Muscle layer of duodenum (tissue), 2 donors: Measurements from ENCODE around the gene TIAM2.

ENCODE experiments used
- H3K27ac ChIP-seq: one replicate; pipeline ENCODE4 v1.7.0; 2013; ENCODE audit warnings: mild to moderate bottlenecking, low read length
- H3K27me3 ChIP-seq: one replicate; pipeline ENCODE4 v1.7.0; 2013; ENCODE audit warnings: low read depth, mild to moderate bottlenecking, control low read depth, low read length
- H3K36me3 ChIP-seq, 2 donors: one replicate each; pipeline ENCODE4 v1.7.0; 2013; ENCODE audit warnings: low read length in 2 of 2, control low read depth in 1 of 2, mild to moderate bottlenecking in 1 of 2; ENCODE audit not compliant: insufficient read depth in 2 of 2, control insufficient read depth in 1 of 2
- H3K4me1 ChIP-seq, 2 donors: one replicate each; pipeline ENCODE4 v1.7.0; 2013; ENCODE audit warnings: low read length in 2 of 2, mild to moderate bottlenecking in 2 of 2, control low read depth in 1 of 2, moderate library complexity in 1 of 2; ENCODE audit not compliant: insufficient read depth in 2 of 2, control insufficient read depth in 1 of 2
- H3K4me3 ChIP-seq, 2 donors: one replicate each; pipeline ENCODE4 v1.7.0; 2013; ENCODE audit warnings: low read length in 2 of 2, low read depth in 1 of 2, mild to moderate bottlenecking in 1 of 2
- H3K9me3 ChIP-seq, 2 donors: one replicate each; pipeline ENCODE4 v1.7.0; 2013; ENCODE audit warnings: low read length in 2 of 2, control low read depth in 1 of 2, mild to moderate bottlenecking in 1 of 2; ENCODE audit not compliant: control insufficient read depth in 1 of 2
- donor health status: healthy.

Gene TIAM2

DNA sequence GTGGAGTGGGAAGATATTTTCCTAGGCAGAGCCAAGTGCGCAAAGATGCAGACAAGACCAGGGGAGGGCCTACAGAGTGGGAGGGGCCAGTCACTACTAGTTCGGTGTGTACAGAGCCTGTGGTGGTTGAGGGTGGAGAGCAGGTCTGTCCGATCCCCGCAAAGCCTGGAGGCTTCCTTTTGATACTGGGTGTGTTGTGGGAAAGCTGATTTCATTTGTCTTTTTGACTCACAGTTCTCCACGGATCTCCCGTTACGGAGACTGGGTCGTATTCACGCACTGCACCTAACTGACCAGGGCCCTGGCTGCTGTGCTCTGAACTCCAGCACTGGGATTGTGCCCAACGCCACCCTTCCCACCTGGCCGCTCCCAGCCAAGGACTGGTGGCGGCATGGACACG, 1.4 kb upstream of the TIAM2 start:
- Histone ChIP-seq H3K4me1 (peaks cover 0 to 8% of the 10 kb centered on the region in 2 donors), H3K4me3 (no peak overlapping the region), H3K36me3 (no peaks in the 10 kb centered on the region), H3K9me3 (no peaks in the 10 kb centered on the region), H3K27ac (no peak overlapping the region), H3K27me3 (no peaks in the 10 kb centered on the region)

DNA sequence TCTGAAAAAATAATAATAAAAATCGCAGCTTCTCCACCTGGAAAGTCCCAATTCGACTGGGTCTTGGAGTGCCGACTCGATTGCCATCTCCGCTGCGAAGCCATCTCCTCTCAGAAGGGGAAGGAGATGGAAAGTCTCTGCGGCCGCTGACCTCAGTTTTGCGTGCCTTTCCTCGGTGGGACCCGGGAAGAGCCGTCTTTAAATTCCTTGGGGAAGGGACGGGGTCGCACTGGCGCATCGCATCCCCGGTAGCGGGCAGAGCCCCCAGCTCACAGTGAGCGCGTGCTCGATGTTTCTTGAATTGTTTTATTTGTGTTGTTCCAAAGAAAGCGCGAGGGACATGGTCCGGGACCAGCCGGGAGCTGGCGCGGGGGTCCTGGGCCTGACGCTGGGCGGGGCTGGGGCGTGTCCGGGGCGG, 270 bp upstream of the TIAM2 start:
- Histone ChIP-seq H3K9me3 (no peaks in the 10 kb centered on the region), H3K4me1 (peaks cover 0 to 8% of the 10 kb centered on the region in 2 donors), H3K36me3 (no peaks in the 10 kb centered on the region), H3K4me3 (no peak overlapping the region), H3K27ac (no peak overlapping the region), H3K27me3 (no peaks in the 10 kb centered on the region)

DNA sequence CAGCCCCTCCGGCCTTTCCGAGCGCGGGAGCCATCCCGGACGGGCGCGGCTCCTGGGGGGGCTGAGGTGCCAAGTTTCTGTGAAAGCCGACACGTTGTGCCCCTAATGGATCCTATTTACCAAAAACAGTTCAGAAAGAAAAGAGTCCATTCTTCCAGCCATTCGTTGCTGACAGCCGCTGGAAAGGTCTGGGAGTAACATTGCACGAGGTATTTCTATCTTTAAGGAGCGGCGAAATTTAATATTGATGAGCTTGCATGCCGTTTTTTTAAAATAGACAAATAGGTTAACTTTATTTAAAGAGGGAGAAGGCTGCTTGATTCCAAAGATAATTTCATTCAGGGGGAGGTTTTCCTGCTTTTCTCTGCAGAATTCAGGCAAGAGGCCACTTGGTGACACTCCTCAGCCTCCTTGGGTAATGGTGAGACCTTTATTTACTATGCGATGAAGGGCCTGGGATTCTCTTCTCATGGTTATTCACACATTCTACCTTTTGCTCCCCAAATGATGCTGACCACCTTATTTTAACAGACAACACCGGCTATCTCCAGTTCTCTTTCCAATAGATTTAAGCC, 988 bp downstream of the TIAM2 start:
- H3K4me1 ChIP-seq: peaks cover under 1 to 8% of the 10 kb centered on the region in 2 donors
- H3K36me3 ChIP-seq: no peaks in the 10 kb centered on the region
- peak overlapping the region; percentile 18 to 75 for H3K4me3 ChIP-seq
- no peaks in the 10 kb centered on the region for H3K9me3 ChIP-seq
- H3K27ac ChIP-seq: no peak overlapping the region
- no peaks in the 10 kb centered on the region for H3K27me3 ChIP-seq

DNA sequence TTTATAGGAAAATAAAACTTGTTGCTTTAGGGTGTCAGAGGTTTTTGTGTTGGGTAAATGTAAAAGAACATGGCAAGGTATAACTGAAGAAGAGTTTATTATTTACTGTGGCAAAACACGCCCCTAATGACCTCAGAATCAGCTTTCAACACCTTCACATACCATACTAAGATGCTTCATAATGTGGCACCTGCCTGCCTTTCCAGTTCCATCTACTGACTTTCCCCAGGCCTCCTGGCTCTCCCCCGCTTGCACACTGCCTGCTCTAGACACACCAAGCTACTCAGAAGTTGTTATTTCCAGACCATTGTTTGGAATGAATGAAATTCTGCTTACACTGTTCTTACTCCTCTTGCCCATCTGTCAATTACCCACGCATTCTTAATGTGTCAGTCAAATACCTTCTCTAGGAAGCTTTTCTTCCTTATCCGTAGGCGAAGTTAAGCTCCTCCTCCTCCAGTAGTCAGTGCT, 1.8 kb downstream of the TIAM2 start:
- no peaks in the 10 kb centered on the region for H3K9me3 ChIP-seq
- no peaks in the 10 kb centered on the region for H3K27me3 ChIP-seq
- H3K27ac ChIP-seq: no peak overlapping the region
- H3K4me1 ChIP-seq: peaks cover 3 to 8% of the 10 kb centered on the region in 2 donors
- H3K36me3 ChIP-seq: no peaks in the 10 kb centered on the region
- no peak overlapping the region for H3K4me3 ChIP-seq

DNA sequence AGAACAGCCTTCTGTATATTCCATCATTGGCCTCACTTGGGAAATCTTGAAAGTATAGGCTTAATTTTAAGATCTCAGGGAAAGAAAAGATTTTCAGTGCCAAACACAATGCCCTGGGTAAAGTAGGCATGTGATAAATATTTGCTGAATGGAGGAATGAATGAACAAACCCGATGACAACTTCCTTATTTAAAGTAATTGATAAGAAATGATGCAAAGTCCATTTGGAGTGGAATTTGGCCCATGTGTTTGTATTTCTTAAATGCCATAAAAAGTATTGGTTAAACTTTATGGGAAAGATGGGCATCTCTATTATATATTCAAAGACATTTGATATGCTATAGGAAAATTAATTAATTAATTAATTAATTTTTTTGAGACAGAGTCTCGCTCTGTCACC, 3.7 kb downstream of the TIAM2 start:
- Histone ChIP-seq H3K27me3 (no peaks in the 10 kb centered on the region), H3K36me3 (no peaks in the 10 kb centered on the region)

DNA sequence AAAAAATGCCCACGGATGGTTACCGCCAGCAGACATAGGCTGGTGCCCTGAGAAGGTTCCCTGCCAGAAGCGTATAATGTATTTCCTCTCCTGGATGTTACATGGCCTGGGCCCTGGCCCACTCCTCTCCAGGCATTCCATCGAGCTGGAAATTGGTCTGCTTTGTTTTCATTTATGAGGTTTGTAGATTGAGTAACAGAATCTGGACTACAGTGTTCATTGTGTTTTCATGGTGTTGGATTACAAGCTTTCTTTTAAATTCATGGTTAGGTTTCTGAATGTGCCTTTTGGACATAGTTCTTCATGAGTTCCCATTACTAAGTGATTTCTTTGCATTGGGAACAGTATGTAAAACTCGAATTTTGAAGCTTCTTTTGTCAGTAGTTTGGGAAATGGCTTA, 6.4 kb downstream of the TIAM2 start:
- no peaks in the 10 kb centered on the region for H3K27me3 ChIP-seq
- H3K4me3 ChIP-seq: no peak overlapping the region
- H3K4me1 ChIP-seq: peaks cover 0 to 3% of the 10 kb centered on the region in 2 donors
- no peaks in the 10 kb centered on the region for H3K9me3 ChIP-seq
- H3K36me3 ChIP-seq: no peaks in the 10 kb centered on the region
- H3K27ac ChIP-seq: no peak overlapping the region

More for the DNA sequence above, 3.7 kb downstream of the TIAM2 start:
- Histone ChIP-seq H3K9me3 (no peaks in the 10 kb centered on the region), H3K27ac (peak overlapping the region; percentile 49), H3K4me1 (peaks cover 3 to 8% of the 10 kb centered on the region in 2 donors), H3K4me3 (no peak overlapping the region)

- Histone ChIP-seq H3K36me3 (no peaks in the 10 kb centered on the region), H3K27ac (no peak overlapping the region), H3K9me3 (no peaks in the 10 kb centered on the region), H3K27me3 (no peaks in the 10 kb centered on the region), H3K4me3 (no peak overlapping the region), H3K4me1 (peaks cover 0 to 3% of the 10 kb centered on the region in 2 donors)
Measured at GRCh38 chr6:155001934-155002333, 6.8 kb downstream of the TIAM2 start.

- H3K36me3 ChIP-seq: no peaks in the 10 kb centered on the region
- H3K9me3 ChIP-seq: no peaks in the 10 kb centered on the region
- peaks cover 0 to 3% of the 10 kb centered on the region in 2 donors for H3K4me1 ChIP-seq
- H3K4me3 ChIP-seq: no peak overlapping the region
- no peak overlapping the region for H3K27ac ChIP-seq
- H3K27me3 ChIP-seq: no peaks in the 10 kb centered on the region
Measured at GRCh38 chr6:155003476-155003875, 8.4 kb downstream of the TIAM2 start.

DNA sequence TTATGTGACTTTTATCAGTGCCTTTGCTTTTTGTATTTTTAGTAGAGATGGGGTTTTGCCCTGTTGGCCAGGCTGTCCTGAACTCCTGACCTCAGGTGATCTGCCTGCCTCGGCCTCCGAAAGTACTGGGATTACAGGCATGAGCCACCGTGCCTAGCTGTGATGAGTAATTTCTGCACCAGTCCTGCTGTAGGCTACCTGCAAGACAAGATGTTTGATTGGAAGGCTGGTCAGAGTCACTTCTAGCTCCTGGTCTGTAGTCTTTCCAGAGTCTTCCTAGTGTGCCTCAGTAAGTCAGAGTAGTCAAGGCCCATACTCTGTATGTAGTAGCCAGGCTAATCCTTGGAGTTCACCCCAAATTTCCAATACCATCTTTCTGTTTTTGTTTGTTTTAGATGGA, 8.9 kb downstream of the TIAM2 start:
- Histone ChIP-seq H3K36me3 (no peaks in the 10 kb centered on the region), H3K9me3 (no peaks in the 10 kb centered on the region), H3K4me3 (no peak overlapping the region), H3K27me3 (no peaks in the 10 kb centered on the region), H3K4me1 (peaks cover 0 to 3% of the 10 kb centered on the region in 2 donors), H3K27ac (no peak overlapping the region)

- Histone ChIP-seq H3K27me3 (no peaks in the 10 kb centered on the region), H3K36me3 (no peaks in the 10 kb centered on the region), H3K27ac (no peak overlapping the region), H3K4me3 (no peak overlapping the region), H3K9me3 (no peaks in the 10 kb centered on the region), H3K4me1 (peaks cover 0 to 3% of the 10 kb centered on the region in 2 donors)
Measured at GRCh38 chr6:155004576-155005372, 9.7 kb downstream of the TIAM2 start.

DNA sequence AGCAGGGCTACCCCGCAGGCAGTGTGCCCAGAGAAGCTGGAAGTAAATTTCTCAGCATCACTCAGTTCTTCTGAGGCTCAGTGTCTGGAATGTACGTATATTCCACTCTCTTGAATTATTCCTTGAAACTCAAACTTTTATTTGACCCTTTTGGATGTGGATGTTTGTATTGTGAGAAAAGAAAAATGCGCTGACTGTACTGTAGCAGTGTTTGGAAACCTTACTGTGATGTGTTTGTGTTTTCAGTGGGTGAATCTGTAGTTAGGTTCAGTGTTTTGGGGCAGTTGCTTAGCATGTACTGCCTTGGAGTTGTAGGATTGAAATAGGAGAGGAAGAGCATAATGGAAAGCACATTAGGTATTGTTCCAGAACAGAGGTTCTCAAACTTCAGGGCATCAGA, 13.5 kb downstream of the TIAM2 start:
- H3K36me3 ChIP-seq: no peaks in the 10 kb centered on the region
- no peak overlapping the region for H3K27ac ChIP-seq
- H3K27me3 ChIP-seq: no peaks in the 10 kb centered on the region
- no peak overlapping the region for H3K4me3 ChIP-seq
- H3K9me3 ChIP-seq: no peaks in the 10 kb centered on the region
- no peaks in the 10 kb centered on the region for H3K4me1 ChIP-seq
